ENCODE measurements around the gene GCC2.

- TF ChIP-seq CTCF (conservative IDR thresholded peaks at IDR 0.05) = no peak
- no peak for TF ChIP-seq ZFX (IDR thresholded peaks at IDR 0.05)
Measured at GRCh38 chr2:108548208-108549003, 99.4 kb downstream of the GCC2 start.
